Measurements from ENCODE around the gene ARID3A. TPM values are rescaled to one million over a fixed set of nuclear protein-coding genes. Genes with fewer than 3 reads are reported as not detected.

ARID3A gene
- total RNA-seq, 1 donor from 2014 or later: 83.0 TPM

DNA sequence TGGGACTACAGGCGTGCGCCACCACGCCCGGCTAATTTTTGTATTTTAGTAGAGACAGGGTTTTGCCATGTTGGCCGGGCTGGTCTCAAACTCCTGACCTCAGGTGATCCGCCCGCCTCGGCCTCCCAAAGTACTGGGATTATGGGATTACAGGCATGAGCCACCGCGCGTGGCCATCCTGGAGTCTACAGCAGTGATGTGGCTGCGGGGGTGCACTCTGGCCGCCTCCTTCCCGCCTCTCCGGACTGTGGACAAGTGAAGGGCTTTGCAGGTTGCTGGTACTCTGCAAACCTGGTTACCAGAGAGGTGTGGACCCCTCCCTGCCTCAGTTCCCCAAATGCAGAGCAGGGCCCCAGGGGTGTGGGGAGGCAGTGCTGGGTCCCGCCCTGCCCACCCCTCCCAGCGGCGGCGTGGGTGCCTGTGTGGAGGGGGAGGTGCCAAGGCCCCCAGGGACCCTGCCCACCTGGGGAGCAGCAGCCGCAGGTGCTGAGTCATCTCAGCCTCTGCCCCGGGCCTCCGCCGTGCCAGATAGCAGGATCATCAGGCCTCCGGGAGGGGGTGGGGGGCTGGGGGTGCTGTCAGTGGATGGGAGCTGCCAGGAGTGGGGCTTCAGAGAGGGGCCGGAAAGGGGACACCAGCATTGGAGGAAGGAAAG is 23.1 kb downstream of the ARID3A start:
- no peaks in the 10 kb centered on the region for H3K36me3 Mint-ChIP-seq
- peaks cover 6% of the 10 kb centered on the region for H3K4me1 Mint-ChIP-seq (ENCODE audit: unreplicated experiment)
- peak; percentile 64 for DNase-seq (ENCODE audit: extremely low spot score, unreplicated experiment)
- no peak overlapping the region for H3K4me3 Mint-ChIP-seq
- TF ChIP-seq, protein P1, sequence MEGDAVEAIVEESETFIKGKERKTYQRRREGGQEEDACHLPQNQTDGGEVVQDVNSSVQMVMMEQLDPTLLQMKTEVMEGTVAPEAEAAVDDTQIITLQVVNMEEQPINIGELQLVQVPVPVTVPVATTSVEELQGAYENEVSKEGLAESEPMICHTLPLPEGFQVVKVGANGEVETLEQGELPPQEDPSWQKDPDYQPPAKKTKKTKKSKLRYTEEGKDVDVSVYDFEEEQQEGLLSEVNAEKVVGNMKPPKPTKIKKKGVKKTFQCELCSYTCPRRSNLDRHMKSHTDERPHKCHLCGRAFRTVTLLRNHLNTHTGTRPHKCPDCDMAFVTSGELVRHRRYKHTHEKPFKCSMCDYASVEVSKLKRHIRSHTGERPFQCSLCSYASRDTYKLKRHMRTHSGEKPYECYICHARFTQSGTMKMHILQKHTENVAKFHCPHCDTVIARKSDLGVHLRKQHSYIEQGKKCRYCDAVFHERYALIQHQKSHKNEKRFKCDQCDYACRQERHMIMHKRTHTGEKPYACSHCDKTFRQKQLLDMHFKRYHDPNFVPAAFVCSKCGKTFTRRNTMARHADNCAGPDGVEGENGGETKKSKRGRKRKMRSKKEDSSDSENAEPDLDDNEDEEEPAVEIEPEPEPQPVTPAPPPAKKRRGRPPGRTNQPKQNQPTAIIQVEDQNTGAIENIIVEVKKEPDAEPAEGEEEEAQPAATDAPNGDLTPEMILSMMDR (conservative IDR thresholded peaks at IDR 0.05): no peak
- H3K9me3 Mint-ChIP-seq: no peaks in the 10 kb centered on the region
- no peaks in the 10 kb centered on the region for H3K27me3 Mint-ChIP-seq
- H3K27ac Mint-ChIP-seq: no peak overlapping the region

DNA sequence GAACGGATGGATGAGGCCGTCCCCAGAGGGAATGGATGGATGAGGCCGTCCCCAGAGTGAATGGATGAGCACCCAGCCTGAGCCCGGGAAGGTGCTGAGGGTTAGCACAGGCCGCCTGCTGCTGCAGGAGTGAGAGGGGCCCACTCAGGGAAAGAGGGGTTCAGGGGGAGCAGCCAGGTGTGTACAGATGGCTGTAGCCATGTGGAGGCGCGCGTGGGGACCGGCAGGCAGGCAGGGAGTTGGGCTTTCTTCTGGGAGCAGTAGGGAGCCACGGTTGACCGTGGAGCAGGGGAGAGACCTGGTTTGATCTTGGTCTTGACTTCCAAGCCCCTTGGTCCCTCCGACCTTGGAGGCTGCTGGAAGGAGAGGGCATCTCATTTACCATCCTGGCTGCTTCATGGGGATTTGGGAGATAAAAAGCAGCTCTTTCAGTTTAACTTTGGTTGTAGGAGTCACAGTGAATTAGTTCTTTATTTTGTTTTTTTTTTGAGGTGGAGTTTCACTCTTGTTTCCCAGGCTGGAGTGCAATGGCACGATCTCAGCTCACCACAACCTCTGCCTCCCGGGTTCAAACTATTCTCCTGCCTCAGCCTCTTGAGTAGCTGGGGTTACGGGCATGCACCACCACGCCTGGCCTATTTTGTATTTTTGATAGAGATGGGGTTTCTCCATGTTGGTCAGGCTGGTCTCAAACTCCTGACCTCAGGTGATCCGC is 24.7 kb downstream of the ARID3A start:
- H3K27ac Mint-ChIP-seq: peak overlapping the region; percentile 81
- no peak for DNase-seq (ENCODE audit: extremely low spot score, unreplicated experiment)
- TF ChIP-seq, protein P1 (conservative IDR thresholded peaks at IDR 0.05): no peak
- no peaks in the 10 kb centered on the region for H3K36me3 Mint-ChIP-seq
- H3K9me3 Mint-ChIP-seq: no peaks in the 10 kb centered on the region
- H3K27me3 Mint-ChIP-seq: no peaks in the 10 kb centered on the region
- peak overlapping the region; percentile 55 for H3K4me3 Mint-ChIP-seq
- peaks cover 6% of the 10 kb centered on the region for H3K4me1 Mint-ChIP-seq (ENCODE audit: unreplicated experiment)

DNA sequence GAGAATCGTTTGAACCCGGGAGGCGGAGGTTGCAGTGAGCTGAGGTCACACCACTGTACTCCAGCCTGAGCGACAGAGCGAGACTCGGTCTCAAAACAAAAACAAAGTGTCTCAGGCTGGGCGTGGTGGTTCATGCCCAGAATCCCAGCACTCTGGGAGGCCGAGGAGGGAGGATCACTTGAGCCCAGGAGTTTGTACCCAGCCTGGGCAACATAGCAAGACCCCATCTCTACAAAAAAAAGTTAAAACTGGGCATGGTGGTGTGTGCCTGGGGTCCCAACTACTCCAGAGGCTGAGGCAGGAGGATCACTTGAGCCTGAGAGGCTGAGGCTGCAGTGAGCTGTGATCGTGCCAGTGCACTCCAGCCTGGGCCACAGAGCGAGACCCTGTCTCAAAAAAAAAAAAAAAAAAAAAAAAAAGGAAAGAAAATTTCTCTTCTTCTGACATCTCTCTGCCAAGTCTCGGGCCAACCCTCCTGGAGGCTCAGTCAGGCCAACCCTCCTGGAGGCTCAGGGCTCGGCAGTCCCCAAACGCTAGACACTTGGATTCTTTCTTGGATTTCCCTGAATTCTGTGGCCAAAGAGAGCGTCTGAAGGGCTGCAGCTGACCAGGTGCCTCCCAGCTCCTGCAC is 26.3 kb downstream of the ARID3A start:
- Mint-ChIP-seq H3K4me3 (peak overlapping the region; percentile 74), H3K27me3 (no peaks in the 10 kb centered on the region), H3K36me3 (no peaks in the 10 kb centered on the region), H3K9me3 (no peaks in the 10 kb centered on the region), H3K4me1 (ENCODE audit: unreplicated experiment) (peaks cover 13% of the 10 kb centered on the region), H3K27ac (peak overlapping the region; percentile 90)
- TF ChIP-seq, protein P1 (conservative IDR thresholded peaks at IDR 0.05): no peak
- DNase-seq (ENCODE audit: extremely low spot score, unreplicated experiment): no peak

DNA sequence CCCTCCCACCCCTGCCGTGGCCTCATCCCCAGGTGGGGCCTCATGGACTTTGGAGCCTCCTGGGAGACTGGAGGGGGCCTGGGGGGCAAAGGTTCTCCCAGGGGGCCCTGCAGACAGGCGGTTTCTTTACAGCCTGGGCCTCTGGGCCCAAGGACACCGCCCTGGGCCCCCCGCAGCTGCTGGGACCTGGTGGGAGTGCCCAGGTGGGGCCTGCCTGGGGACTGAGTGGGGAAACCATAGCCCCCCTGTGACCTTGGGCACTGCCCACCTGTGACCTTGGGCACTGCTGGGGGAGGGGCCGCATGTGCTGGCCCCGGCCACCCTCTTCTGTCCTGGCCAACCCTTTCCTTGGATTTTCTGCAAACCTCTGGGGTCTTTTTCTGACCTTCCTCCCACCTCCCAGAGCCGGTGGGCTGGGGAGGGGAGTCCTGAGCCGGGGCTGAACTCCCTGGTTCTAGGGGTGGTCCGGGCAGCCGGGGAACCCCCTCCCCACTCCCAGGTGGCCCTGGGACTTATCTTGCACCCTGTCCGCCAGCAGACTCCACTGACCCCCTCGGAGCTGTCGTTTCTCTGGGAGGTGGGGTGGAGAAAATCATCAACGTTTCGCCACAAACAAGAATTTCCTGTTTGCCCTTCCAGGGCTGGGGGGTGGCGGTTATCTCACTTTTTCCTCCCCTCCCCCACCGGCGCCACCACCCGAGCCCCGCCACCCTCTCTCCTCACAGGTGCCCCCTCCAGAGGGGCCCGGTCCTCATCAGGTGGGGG is 27.0 kb downstream of the ARID3A start:
- H3K4me1 Mint-ChIP-seq (ENCODE audit: unreplicated experiment): peaks cover 13% of the 10 kb centered on the region
- peak; percentile 73 for DNase-seq (ENCODE audit: extremely low spot score, unreplicated experiment)
- H3K27ac Mint-ChIP-seq: peak overlapping the region; percentile 93
- peak overlapping the region; percentile 79 for H3K4me3 Mint-ChIP-seq
- TF ChIP-seq, protein P1 (conservative IDR thresholded peaks at IDR 0.05): no peak
- no peaks in the 10 kb centered on the region for H3K27me3 Mint-ChIP-seq
- no peaks in the 10 kb centered on the region for H3K36me3 Mint-ChIP-seq
- no peaks in the 10 kb centered on the region for H3K9me3 Mint-ChIP-seq

DNA sequence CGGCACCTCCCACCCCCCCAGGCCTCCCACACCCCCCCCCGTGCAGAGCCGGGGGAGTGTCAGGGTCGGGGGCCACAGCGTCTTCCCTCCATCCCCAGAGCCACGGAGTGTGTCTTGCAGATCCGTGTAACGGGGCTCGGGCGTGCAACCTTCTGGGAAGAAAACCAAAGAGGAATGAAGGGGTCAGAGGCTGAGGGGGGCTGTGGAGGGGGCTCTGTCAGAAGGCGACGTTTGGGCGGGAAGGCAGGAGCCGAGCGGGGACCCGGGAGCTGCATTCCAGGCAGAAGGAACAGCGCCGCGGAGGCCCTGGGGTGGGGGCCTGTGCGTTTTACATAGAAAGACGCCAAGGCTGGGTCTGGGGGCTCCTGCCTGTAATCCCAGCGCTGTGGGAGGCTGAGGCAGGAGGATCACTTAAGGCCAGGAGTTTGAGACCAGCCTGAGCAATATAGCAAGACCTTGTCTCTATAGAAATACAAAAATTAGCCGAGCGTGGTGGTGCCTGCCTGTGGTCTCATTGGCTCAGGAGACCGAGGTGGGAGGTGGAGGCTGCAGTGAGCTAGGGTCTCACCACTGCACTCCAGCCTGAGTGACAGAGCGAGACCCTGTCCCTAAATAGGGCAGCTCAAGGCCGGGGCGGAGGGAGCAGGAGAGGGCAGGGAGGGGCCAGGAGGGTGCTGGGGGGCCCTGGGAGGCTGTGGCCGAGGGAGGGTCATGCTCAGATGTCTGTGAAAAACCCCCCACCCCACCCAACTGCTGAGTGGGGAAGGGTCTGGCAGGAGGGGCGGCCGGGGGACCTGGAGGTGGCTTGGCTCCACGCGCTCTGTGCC is 27.8 kb downstream of the ARID3A start:
- no peaks in the 10 kb centered on the region for H3K9me3 Mint-ChIP-seq
- DNase-seq (ENCODE audit: extremely low spot score, unreplicated experiment): no peak

More for the DNA sequence above, 27.8 kb downstream of the ARID3A start:
- no peaks in the 10 kb centered on the region for H3K27me3 Mint-ChIP-seq
- H3K4me3 Mint-ChIP-seq: peak overlapping the region; percentile 77
- H3K27ac Mint-ChIP-seq: peak overlapping the region; percentile 93
- H3K4me1 Mint-ChIP-seq (ENCODE audit: unreplicated experiment): peaks cover 13% of the 10 kb centered on the region
- TF ChIP-seq, protein P1 (conservative IDR thresholded peaks at IDR 0.05): no peak
- H3K36me3 Mint-ChIP-seq: no peaks in the 10 kb centered on the region

Measured in type B pancreatic cell (in vitro differentiated cells).